Transverse colon (tissue), 3 donors: ENCODE data around the gene PRTG.

Experiments
- CTCF ChIP-seq, 5 experiments: fragments of 200-600 bp in 3 of 5; fragments of 450-650 bp in 2 of 5; sonication (generic) in 3 of 5; IDR thresholded peaks; 1 replicate in 2 of 5; 2 replicates in 3 of 5; pipeline ENCODE4 v1.5.1; 2016 to 2017; ENCODE audit warnings: antibody characterized with exemption in 5 of 5, inconsistent platforms in 3 of 5, mild to moderate bottlenecking in 2 of 5, moderate library complexity in 1 of 5
- POLR2A ChIP-seq: fragments of 450-650 bp; IDR thresholded peaks from one replicate; pipeline ENCODE4 v1.6.1; 2016; ENCODE audit warnings: antibody characterized with exemption, mild to moderate bottlenecking, moderate library complexity

GRCh38 chr15:55576943-55577342 lies 166.0 kb downstream of the PRTG start:
- TF ChIP-seq CTCF (IDR thresholded peaks at IDR 0.05) (no peak), POLR2A (no peak)
